Esophagus muscularis mucosa (tissue), 4 donors: ENCODE measurements around the gene SLC43A1. TPM values are rescaled to one million over a fixed set of nuclear protein-coding genes. Genes with fewer than 3 reads are reported as not detected.
"Not testable (repeated sequence)": the region's sequence is repeated elsewhere in the genome, so short reads cannot be mapped to it uniquely, and the experiment has no call there.

Experiments used
- DNase-seq: peaks from one replicate; pipeline ENCODE4 v3.0.0-alpha.2; 2017; ENCODE audit errors: extremely low spot score
- H3K27ac ChIP-seq, 4 donors: fragments of 200-600 bp; sonication (generic); replicated peaks in 1 of 4; 1 replicate in 3 of 4; 2 replicates in 1 of 4; pipeline ENCODE4 v1.5.1; 2016 to 2019; ENCODE audit warnings: mild to moderate bottlenecking in 1 of 4
- H3K27me3 ChIP-seq, 4 donors: fragments of 200-600 bp; sonication (generic); one replicate each; pipeline versions ENCODE4 v1.5.1 to v1.6.0; 2016 to 2019
- H3K36me3 ChIP-seq, 4 donors: fragments of 200-600 bp; sonication (generic); one replicate each; pipeline ENCODE4 v1.5.1; 2016 to 2019
- H3K4me1 ChIP-seq, 4 donors: fragments of 200-600 bp; sonication (generic); one replicate each; pipeline ENCODE4 v1.5.1; 2016 to 2019
- H3K4me3 ChIP-seq, 4 donors: fragments of 200-600 bp; sonication (generic); 1 replicate in 2 of 4; 2 replicates in 2 of 4; pipeline ENCODE4 v1.5.1; 2016 to 2019; ENCODE audit warnings: mild to moderate bottlenecking in 4 of 4, moderate library complexity in 1 of 4
- H3K9me3 ChIP-seq, 4 donors: fragments of 200-600 bp; sonication (generic); 1 replicate in 3 of 4; 2 replicates in 1 of 4; pipeline ENCODE4 v1.5.1; 2016 to 2019
- EP300 ChIP-seq: sonication (generic); formaldehyde crosslinking; IDR thresholded peaks from one replicate; pipeline ENCODE4 v1.6.1; 2017; ENCODE audit warnings: antibody characterized with exemption
- POLR2A ChIP-seq: fragments of 450-650 bp; IDR thresholded peaks from one replicate; pipeline ENCODE4 v1.6.1; 2017; ENCODE audit warnings: antibody characterized with exemption, moderate library complexity, mild to moderate bottlenecking, low read depth
- POLR2AphosphoS5 ChIP-seq, 2 donors: sonication (generic); formaldehyde crosslinking; IDR thresholded peaks; one replicate each; pipeline ENCODE4 v1.6.1; 2017; ENCODE audit warnings: antibody characterized with exemption in 2 of 2
- WGBS: methylation state at CpG from one replicate; pipeline ENCODE4 v1.1.5; 2018; 5-methylcytosine and 5-hydroxymethylcytosine counted together
- intact Hi-C: fragments of 100-400 bp; cut with DNase I; formaldehyde crosslinking; loops from one replicate; pipeline ENCODE4 v1.15.1; 2023
- total RNA-seq, 4 donors: library from RNA; depleted of rRNA; stranded (reverse); fragments of >200 nt; gene quantifications; one replicate each; pipeline versions ENCODE4 v1.1.0 to v1.2.1, GENCODE V29; 2016
- TF ChIP-seq, protein P1 (sequence below), 3 experiments: fragments of 200-600 bp in 2 of 3; fragments of 450-650 bp in 1 of 3; sonication (generic) in 2 of 3; IDR thresholded peaks; one replicate each; pipeline ENCODE4 v1.5.1; 2017 to 2019; ENCODE audit warnings: antibody characterized with exemption in 3 of 3, mild to moderate bottlenecking in 2 of 3, moderate library complexity in 1 of 3

Gene SLC43A1
- total RNA-seq, 4 donors from 2014 or later = 17.7 to 33.2 (median 23.5) TPM

DNA sequence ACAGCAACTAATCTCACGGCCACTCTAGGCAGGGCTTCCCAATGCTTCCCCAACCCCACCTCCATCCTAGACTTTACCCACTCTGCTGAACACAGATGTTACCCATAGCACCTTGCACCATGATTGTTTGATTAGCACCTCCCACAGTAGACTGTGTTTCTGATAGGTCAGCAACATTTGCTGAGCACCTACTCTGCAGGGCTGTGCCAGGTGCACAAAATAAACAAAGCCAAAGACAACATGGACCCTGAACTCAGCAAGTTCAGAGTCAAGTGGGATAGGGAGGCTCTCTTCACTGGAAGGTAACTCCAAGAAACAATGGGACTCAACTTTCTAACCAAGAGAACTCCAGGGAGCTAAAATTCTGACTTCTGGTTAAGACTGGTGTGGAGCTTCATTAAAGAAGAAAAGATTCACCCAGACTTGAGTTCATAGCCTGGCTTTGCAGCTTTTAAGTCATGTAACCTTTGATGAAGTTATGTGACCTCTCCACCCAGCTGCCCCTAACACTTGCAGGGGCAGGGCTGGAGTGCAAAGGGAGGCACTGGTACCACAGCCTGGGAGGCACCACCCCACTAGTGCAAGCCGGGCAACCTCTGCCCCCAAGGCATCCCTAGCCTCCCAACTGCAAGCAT, 61.8 kb downstream of the SLC43A1 start:
- 88% methylated on average over 2 of the region's 2 CpGs for WGBS
- Histone ChIP-seq H3K36me3 (no peaks in the 10 kb centered on the region), H3K27ac (no peak overlapping the region), H3K27me3 (peaks cover 0 to 37% (median 5%) of the 10 kb centered on the region in 4 donors), H3K4me3 (no peak overlapping the region), H3K4me1 (peaks cover 17 to 19% (median 18%) of the 10 kb centered on the region in 4 donors), H3K9me3 (no peaks in the 10 kb centered on the region)
- TF ChIP-seq POLR2AphosphoS5 (IDR thresholded peaks at IDR 0.05) (no peak), EP300 (no peak), POLR2A (no peak)
- TF ChIP-seq, protein P1, sequence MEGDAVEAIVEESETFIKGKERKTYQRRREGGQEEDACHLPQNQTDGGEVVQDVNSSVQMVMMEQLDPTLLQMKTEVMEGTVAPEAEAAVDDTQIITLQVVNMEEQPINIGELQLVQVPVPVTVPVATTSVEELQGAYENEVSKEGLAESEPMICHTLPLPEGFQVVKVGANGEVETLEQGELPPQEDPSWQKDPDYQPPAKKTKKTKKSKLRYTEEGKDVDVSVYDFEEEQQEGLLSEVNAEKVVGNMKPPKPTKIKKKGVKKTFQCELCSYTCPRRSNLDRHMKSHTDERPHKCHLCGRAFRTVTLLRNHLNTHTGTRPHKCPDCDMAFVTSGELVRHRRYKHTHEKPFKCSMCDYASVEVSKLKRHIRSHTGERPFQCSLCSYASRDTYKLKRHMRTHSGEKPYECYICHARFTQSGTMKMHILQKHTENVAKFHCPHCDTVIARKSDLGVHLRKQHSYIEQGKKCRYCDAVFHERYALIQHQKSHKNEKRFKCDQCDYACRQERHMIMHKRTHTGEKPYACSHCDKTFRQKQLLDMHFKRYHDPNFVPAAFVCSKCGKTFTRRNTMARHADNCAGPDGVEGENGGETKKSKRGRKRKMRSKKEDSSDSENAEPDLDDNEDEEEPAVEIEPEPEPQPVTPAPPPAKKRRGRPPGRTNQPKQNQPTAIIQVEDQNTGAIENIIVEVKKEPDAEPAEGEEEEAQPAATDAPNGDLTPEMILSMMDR (IDR thresholded peaks at IDR 0.05) = no peak
- intact Hi-C loops = loop anchor here (10.0 kb wide), 2 partner anchors 109 to 191 kb away; partner anchors contain the start of gene YPEL4
- no peak for DNase-seq

DNA sequence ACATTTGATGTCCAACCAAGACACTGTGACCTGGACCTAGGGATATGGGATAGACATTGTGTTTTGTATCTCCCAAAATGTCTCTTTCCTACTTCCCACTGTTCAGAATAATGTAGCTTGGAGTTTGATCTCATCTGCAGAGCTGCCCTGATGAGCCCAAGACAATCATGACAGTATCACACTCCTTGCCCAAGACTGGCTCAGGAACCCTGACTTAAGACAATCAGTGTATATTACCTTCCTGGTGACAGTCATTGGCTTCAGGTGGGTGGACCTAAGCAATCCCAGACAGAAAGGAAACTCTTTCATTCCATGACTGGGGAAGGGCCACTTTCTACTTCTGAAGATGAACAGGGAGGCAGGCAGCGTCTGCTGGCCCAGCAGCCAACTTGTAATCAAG, 69.4 kb downstream of the SLC43A1 start:
- no peak for DNase-seq
- WGBS = 80% methylated on average over 1 of the region's 1 CpG
- intact Hi-C loops = no loop called here
- H3K4me3 ChIP-seq = no peak overlapping the region
- no peaks in the 10 kb centered on the region for H3K4me1 ChIP-seq
- TF ChIP-seq, protein P1 (IDR thresholded peaks at IDR 0.05) = no peak
- TF ChIP-seq EP300 = no peak
- no peak for TF ChIP-seq POLR2A
- no peak for TF ChIP-seq POLR2AphosphoS5 (IDR thresholded peaks at IDR 0.05)
- H3K9me3 ChIP-seq = no peaks in the 10 kb centered on the region
- peaks cover 0 to 12% (median 0%) of the 10 kb centered on the region in 4 donors for H3K27me3 ChIP-seq
- no peak overlapping the region for H3K27ac ChIP-seq
- H3K36me3 ChIP-seq = no peaks in the 10 kb centered on the region

DNA sequence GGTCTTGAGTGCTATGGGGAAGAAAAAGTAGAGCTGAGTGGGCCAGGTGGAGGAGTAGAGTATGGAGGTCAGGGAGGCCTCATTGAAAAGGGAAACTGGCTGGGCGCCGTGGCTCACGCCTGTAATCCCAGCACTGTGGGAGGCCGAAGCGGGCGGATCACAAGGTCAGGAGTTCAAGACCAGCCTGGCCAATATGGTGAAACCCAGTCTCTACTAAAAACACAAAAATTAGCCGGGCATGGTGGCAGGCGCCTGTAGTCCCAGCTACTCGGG, 70.4 kb downstream of the SLC43A1 start:
- H3K27me3 ChIP-seq, H3K36me3 ChIP-seq, H3K9me3 ChIP-seq, H3K4me1 ChIP-seq, H3K4me3 ChIP-seq, H3K27ac ChIP-seq, intact Hi-C loops, DNase-seq: not testable (repeated sequence)
- WGBS = 73% methylated on average over 9 of the region's 9 CpGs

DNA sequence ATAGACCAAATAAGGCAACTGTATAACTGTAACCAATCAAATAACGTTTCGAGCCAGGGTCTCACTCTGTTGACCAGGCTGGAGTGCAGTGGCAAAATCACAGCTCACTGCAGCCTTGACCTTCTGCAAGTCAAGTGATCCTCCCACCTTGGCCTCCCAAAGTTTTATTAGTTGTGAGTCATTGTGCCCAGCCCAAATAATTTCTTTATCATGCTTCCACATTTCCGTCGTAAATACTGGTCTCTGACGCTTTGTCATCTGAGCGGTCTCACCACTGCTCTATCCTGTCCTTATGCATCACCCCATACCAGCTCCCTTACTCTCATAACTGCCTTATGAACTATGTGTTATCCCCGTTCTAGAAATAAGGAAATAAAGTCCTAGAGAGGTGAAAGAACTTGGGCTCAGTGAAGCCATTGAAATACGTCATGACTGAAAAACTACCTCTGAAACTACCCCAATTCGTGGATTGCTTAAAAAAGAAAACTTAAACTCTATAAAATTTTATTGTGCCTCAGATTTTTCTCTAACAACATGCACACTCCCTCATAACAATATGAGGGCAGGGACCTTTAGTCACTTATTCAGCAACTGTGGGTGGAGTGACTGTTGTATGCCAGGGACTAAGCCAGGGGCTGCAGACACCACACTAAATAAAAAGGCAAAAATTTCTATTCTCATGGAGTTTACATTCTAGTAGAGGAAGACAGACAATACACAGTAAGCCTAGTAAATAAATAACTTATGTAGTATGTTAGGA, 71.0 kb downstream of the SLC43A1 start:
- Histone ChIP-seq H3K4me3 (no peak overlapping the region), H3K27me3 (peaks cover 0 to 4% (median 0%) of the 10 kb centered on the region in 4 donors), H3K4me1 (no peaks in the 10 kb centered on the region), H3K9me3 (no peaks in the 10 kb centered on the region), H3K36me3 (no peaks in the 10 kb centered on the region), H3K27ac (no peak overlapping the region)
- WGBS = 84% methylated on average over 9 of the region's 9 CpGs
- no peak for DNase-seq
- intact Hi-C loops = no loop called here
- no peak for TF ChIP-seq EP300

DNA sequence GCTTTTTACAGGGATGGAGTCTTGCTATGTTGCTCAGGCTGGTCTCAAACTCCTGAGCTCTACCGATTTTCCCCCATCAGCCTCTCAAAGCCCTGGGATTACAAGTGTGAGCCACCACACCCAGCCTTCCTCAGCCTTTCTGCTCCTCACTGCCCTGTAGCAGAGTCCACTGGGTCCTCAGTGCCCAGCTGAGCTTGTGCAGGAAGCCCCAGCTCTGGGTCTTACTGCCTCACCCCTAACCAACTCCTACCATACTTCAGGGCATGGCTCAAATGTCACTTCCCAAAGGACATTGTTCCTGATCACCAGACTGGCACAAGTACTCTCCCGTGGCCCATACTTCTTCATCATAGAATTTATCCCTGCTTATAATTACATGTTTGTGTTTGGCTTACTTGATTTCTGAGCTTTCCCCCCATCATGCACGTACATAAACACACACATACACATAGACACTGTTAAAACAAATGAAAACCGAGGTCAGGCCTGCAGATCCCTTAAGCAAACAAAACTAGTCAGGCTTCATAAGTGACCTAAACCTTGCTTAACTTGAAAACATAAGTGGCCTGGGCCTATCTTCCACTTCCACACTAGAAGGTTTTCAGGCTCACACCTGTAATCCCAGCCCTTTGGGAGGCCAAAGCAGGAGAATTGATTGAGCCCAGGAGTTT, 74.6 kb downstream of the SLC43A1 start:
- Histone ChIP-seq H3K9me3 (no peaks in the 10 kb centered on the region), H3K36me3 (no peaks in the 10 kb centered on the region), H3K27ac (no peak overlapping the region), H3K4me1 (no peaks in the 10 kb centered on the region), H3K27me3 (no peaks in the 10 kb centered on the region), H3K4me3 (no peak overlapping the region)
- TF ChIP-seq POLR2AphosphoS5 (IDR thresholded peaks at IDR 0.05) = no peak
- no peak for TF ChIP-seq POLR2A
- TF ChIP-seq, protein P1 (IDR thresholded peaks at IDR 0.05) = no peak
- TF ChIP-seq EP300 = no peak
- DNase-seq = no peak
- intact Hi-C loops = loop anchor here (2.0 kb wide), 1 partner anchor 26 kb away; no protein-coding TSS in a partner anchor
- 87% methylated on average over 4 of the region's 4 CpGs for WGBS
